SU-DHL-6 (cell line): Measurements from ENCODE around the gene DHRS7B.

Source experiments
- CTCF ChIP-seq: fragments of 200-600 bp; sonication (generic); IDR thresholded peaks from one replicate; pipeline ENCODE4 v1.5.1; 2017; ENCODE audit warnings: antibody characterized with exemption, mild to moderate bottlenecking, low read length, moderate library complexity; ENCODE audit not compliant: insufficient read depth, poor library complexity, severe bottlenecking
- EZH2phosphoT487 ChIP-seq: fragments of 200-600 bp; sonication (generic), shearing (Covaris generic); conservative IDR thresholded peaks from 2 replicates; pipeline ENCODE4 v1.6.1; 2018; ENCODE audit warnings: mild to moderate bottlenecking, antibody characterized with exemption, low read length, moderate library complexity, mixed read lengths

DNA sequence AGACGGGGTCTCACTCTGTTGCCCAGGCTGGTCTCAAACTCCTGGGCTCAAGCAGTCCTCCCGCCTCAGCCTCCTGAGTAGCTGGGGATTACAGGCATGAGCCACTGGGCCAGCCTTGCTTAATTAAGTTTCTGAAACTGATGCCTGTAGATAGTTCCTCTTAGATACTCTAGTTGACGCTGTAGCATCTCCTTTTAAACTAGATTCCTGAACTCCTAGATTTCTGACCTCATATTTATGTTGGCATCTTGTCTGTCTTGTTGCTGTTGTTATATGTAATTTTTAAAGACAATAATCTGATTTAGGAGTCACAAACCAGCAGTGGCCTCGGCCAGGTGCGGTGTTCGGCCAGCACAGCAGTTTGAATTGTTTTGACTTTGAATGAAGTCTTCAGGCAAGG is 37.5 kb downstream of the DHRS7B start:
- TF ChIP-seq CTCF (no peak), EZH2phosphoT487 (no peak)
